ENCODE measurements around the gene DCK.

The DCK gene

DNA sequence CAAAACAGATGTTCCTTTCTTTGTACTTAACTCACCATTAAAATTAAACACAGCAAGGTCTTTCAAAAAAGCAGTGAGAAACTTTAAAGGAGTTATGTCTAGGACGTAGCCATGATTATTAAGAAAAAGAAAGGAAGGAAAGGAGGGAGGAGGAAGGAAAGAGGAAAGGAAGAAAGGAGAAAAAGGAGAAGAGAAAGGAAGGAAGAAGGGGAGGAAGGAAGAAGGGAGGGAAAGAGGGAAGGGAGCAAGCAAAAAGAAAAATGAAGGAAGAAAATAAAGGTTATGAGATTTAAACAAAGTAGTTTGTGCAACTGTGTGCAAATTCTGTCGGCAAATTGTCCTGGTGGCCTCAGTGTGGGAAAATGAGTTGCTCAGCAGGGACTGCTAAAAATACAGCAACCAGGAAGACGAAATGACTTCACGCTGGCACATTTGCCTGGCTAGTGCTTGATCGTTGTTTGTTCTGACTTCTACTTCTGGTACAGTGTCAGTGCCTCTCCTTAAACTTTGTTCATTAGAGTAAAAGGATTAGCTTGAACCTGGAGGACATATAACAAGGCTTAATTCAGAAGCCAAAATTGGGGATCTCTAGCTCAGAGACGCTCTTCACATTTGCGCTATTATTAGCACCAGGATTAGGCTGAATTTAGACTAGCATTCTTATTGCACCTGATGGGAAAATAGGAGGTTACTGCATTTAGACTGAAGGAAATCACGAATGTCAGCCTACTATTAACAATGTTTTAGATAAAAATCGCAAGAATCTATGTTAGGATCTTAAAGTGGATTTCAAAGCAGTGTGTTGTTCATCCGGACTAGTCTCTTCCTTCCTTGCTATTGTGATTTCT lies 81.2 kb downstream of the DCK start:
- H3K4me3 ChIP-seq (ENCODE audit: low read depth, low read length), result no peak overlapping the region
- TF ChIP-seq, protein P1, sequence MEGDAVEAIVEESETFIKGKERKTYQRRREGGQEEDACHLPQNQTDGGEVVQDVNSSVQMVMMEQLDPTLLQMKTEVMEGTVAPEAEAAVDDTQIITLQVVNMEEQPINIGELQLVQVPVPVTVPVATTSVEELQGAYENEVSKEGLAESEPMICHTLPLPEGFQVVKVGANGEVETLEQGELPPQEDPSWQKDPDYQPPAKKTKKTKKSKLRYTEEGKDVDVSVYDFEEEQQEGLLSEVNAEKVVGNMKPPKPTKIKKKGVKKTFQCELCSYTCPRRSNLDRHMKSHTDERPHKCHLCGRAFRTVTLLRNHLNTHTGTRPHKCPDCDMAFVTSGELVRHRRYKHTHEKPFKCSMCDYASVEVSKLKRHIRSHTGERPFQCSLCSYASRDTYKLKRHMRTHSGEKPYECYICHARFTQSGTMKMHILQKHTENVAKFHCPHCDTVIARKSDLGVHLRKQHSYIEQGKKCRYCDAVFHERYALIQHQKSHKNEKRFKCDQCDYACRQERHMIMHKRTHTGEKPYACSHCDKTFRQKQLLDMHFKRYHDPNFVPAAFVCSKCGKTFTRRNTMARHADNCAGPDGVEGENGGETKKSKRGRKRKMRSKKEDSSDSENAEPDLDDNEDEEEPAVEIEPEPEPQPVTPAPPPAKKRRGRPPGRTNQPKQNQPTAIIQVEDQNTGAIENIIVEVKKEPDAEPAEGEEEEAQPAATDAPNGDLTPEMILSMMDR (IDR thresholded peaks at IDR 0.05; ENCODE audit: borderline replicate concordance, insufficient read depth, low read depth, low read length), result no peak

All from GM12875 (cell line).